ENCODE measurements around the gene SNX14. TPM values are rescaled to one million over a fixed set of nuclear protein-coding genes. Genes with fewer than 3 reads are reported as not detected.
"Not testable (repeated sequence)": the region's sequence is repeated elsewhere in the genome, so short reads cannot be mapped to it uniquely, and the experiment has no call there.

The SNX14 gene
- total RNA-seq, 1 donor from 2014 or later, result 87.2 TPM

- peak overlapping the region; percentile 77 for H3K27ac Mint-ChIP-seq (ENCODE audit: unreplicated experiment)
- H3K9me3 Mint-ChIP-seq (ENCODE audit: unreplicated experiment), result no peaks in the 10 kb centered on the region
- no peak for DNase-seq (ENCODE audit: extremely low spot score, unreplicated experiment)
- no peaks in the 10 kb centered on the region for H3K27me3 Mint-ChIP-seq (ENCODE audit: unreplicated experiment)
- peak overlapping the region; percentile 82 for H3K4me3 Mint-ChIP-seq (ENCODE audit: unreplicated experiment)
- H3K36me3 Mint-ChIP-seq (ENCODE audit: unreplicated experiment), result peaks cover 42% of the 10 kb centered on the region
- TF ChIP-seq CTCF (IDR thresholded peaks at IDR 0.05), result no peak
- peaks cover 51% of the 10 kb centered on the region for H3K4me1 Mint-ChIP-seq (ENCODE audit: unreplicated experiment)
Measured at GRCh38 chr6:85640821-85641220, 47.2 kb upstream of the SNX14 start.

- no peaks in the 10 kb centered on the region for H3K27me3 Mint-ChIP-seq (ENCODE audit: unreplicated experiment)
- no peaks in the 10 kb centered on the region for H3K9me3 Mint-ChIP-seq (ENCODE audit: unreplicated experiment)
- no peak for DNase-seq (ENCODE audit: extremely low spot score, unreplicated experiment)
- TF ChIP-seq CTCF (IDR thresholded peaks at IDR 0.05), result no peak
- no peak overlapping the region for H3K4me3 Mint-ChIP-seq (ENCODE audit: unreplicated experiment)
- peaks cover 60% of the 10 kb centered on the region for H3K36me3 Mint-ChIP-seq (ENCODE audit: unreplicated experiment)
- H3K27ac Mint-ChIP-seq (ENCODE audit: unreplicated experiment), result peak overlapping the region; percentile 47
- peaks cover 39% of the 10 kb centered on the region for H3K4me1 Mint-ChIP-seq (ENCODE audit: unreplicated experiment)
Measured at GRCh38 chr6:85637579-85637978, 43.9 kb upstream of the SNX14 start.

GRCh38 chr6:85632164-85632942 is 38.7 kb upstream of the SNX14 start:
- Mint-ChIP-seq H3K9me3 (ENCODE audit: unreplicated experiment) (no peaks in the 10 kb centered on the region), H3K4me3 (ENCODE audit: unreplicated experiment) (no peak overlapping the region), H3K27ac (ENCODE audit: unreplicated experiment) (no peak overlapping the region), H3K4me1 (ENCODE audit: unreplicated experiment) (peaks cover 6% of the 10 kb centered on the region), H3K36me3 (ENCODE audit: unreplicated experiment) (peaks cover 56% of the 10 kb centered on the region), H3K27me3 (ENCODE audit: unreplicated experiment) (no peaks in the 10 kb centered on the region)
- no peak for TF ChIP-seq CTCF (IDR thresholded peaks at IDR 0.05)
- DNase-seq (ENCODE audit: extremely low spot score, unreplicated experiment), result no peak

- not testable (repeated sequence) for H3K4me3 Mint-ChIP-seq (ENCODE audit: unreplicated experiment); H3K4me1 Mint-ChIP-seq (ENCODE audit: unreplicated experiment); H3K27ac Mint-ChIP-seq (ENCODE audit: unreplicated experiment); H3K9me3 Mint-ChIP-seq (ENCODE audit: unreplicated experiment); H3K27me3 Mint-ChIP-seq (ENCODE audit: unreplicated experiment); DNase-seq (ENCODE audit: extremely low spot score, unreplicated experiment)
- peaks cover 49% of the 10 kb centered on the region for H3K36me3 Mint-ChIP-seq (ENCODE audit: unreplicated experiment)
Measured at GRCh38 chr6:85631117-85631516, 37.5 kb upstream of the SNX14 start.

- H3K27ac Mint-ChIP-seq (ENCODE audit: unreplicated experiment), result no peak overlapping the region
- peaks cover 11% of the 10 kb centered on the region for H3K4me1 Mint-ChIP-seq (ENCODE audit: unreplicated experiment)
- no peak for DNase-seq (ENCODE audit: extremely low spot score, unreplicated experiment)
- H3K36me3 Mint-ChIP-seq (ENCODE audit: unreplicated experiment), result peaks cover 52% of the 10 kb centered on the region
- H3K27me3 Mint-ChIP-seq (ENCODE audit: unreplicated experiment), result no peaks in the 10 kb centered on the region
- H3K4me3 Mint-ChIP-seq (ENCODE audit: unreplicated experiment), result no peak overlapping the region
- no peaks in the 10 kb centered on the region for H3K9me3 Mint-ChIP-seq (ENCODE audit: unreplicated experiment)
- TF ChIP-seq CTCF (IDR thresholded peaks at IDR 0.05), result no peak
Measured at GRCh38 chr6:85628353-85628752, 34.7 kb upstream of the SNX14 start.
